Neural progenitor cell (in vitro differentiated cells): ENCODE results near the gene POLE3. TPM values are rescaled to one million over a fixed set of nuclear protein-coding genes. Genes with fewer than 3 reads are reported as not detected.

ENCODE experiments used
- DNase-seq: peaks from one replicate; pipeline ENCODE4 v3.0.0-alpha.2; 2016; ENCODE audit warnings: low spot score
- H2AFZ ChIP-seq: fragments of 200-600 bp; sonication (generic); replicated peaks from 2 replicates; pipeline ENCODE4 v1.6.1; 2016; ENCODE audit warnings: antibody characterized with exemption
- H3F3A ChIP-seq: fragments of 200-600 bp; sonication (generic); 2 replicates; pipeline ENCODE4 v1.6.1; 2016; ENCODE audit warnings: antibody characterized with exemption, low read depth
- H3K27ac ChIP-seq: fragments of 200-600 bp; sonication (generic); 2 replicates; pipeline ENCODE4 v1.5.1; 2016; ENCODE audit warnings: mild to moderate bottlenecking
- H3K27me3 ChIP-seq: fragments of 200-600 bp; sonication (generic); 2 replicates; pipeline ENCODE4 v1.6.1; 2016; ENCODE audit warnings: mild to moderate bottlenecking, moderate library complexity
- H3K36me3 ChIP-seq: fragments of 200-600 bp; sonication (generic); 2 replicates; pipeline ENCODE4 v1.5.1; 2016
- H3K4me1 ChIP-seq: fragments of 200-600 bp; sonication (generic); 2 replicates; pipeline ENCODE4 v1.6.1; 2016; ENCODE audit warnings: mixed run types
- H3K4me2 ChIP-seq: fragments of 200-600 bp; sonication (generic); 2 replicates; pipeline ENCODE4 v1.6.1; 2016
- H3K4me3 ChIP-seq: fragments of 200-600 bp; sonication (generic); 2 replicates; pipeline ENCODE4 v1.5.1; 2016
- H3K79me2 ChIP-seq: fragments of 200-600 bp; sonication (generic); 2 replicates; pipeline ENCODE4 v1.6.1; 2016; ENCODE audit warnings: low read depth
- H3K9ac ChIP-seq: fragments of 200-600 bp; sonication (generic); 2 replicates; pipeline ENCODE4 v1.6.1; 2016
- H3K9me3 ChIP-seq: fragments of 200-600 bp; sonication (generic); 2 replicates; pipeline ENCODE4 v1.5.1; 2016; ENCODE audit warnings: low read depth
- H4K20me1 ChIP-seq: fragments of 200-600 bp; sonication (generic); 2 replicates; pipeline ENCODE4 v1.6.1; 2016; ENCODE audit warnings: low read depth
- H3K27ac Mint-ChIP-seq: 3 replicates; pipeline ENCODE4 v1.8.0; 2021; ENCODE audit warnings: mixed read lengths
- H3K27me3 Mint-ChIP-seq: 2 replicates; pipeline ENCODE4 v1.8.0; 2022; ENCODE audit warnings: low read depth, mild to moderate bottlenecking, inconsistent platforms, moderate library complexity, mixed read lengths; ENCODE audit not compliant: insufficient read depth
- H3K36me3 Mint-ChIP-seq: 3 replicates; pipeline ENCODE4 v1.8.0; 2021; ENCODE audit warnings: mixed read lengths
- H3K4me1 Mint-ChIP-seq: 3 replicates; pipeline ENCODE4 v1.8.0; 2021; ENCODE audit warnings: mixed read lengths
- H3K4me3 Mint-ChIP-seq: 3 replicates; pipeline ENCODE4 v1.8.0; 2021; ENCODE audit warnings: mild to moderate bottlenecking, moderate library complexity, mixed read lengths
- H3K9me3 Mint-ChIP-seq: 3 replicates; pipeline ENCODE4 v1.8.0; 2020; ENCODE audit warnings: mixed read lengths
- CTCF ChIP-seq: fragments of 200-600 bp; sonication (generic); IDR thresholded peaks from 2 replicates; pipeline ENCODE4 v1.5.1; 2017; ENCODE audit warnings: antibody characterized with exemption, mild to moderate bottlenecking
- EZH2 ChIP-seq: fragments of 200-600 bp; sonication (generic); IDR thresholded peaks from 2 replicates; pipeline ENCODE4 v1.6.1; 2017; ENCODE audit warnings: antibody characterized with exemption, mild to moderate bottlenecking, moderate library complexity
- EZH2phosphoT487 ChIP-seq: fragments of 200-600 bp; sonication (generic); IDR thresholded peaks from 2 replicates; pipeline ENCODE4 v1.6.1; 2017; ENCODE audit warnings: antibody characterized with exemption
- total RNA-seq: library from RNA; depleted of rRNA; stranded (reverse); fragments of >200 nt; gene quantifications from 2 replicates; pipeline ENCODE4 v1.2.3, GENCODE V29; 2015; ENCODE audit warnings: low replicate concordance

The POLE3 gene
- total RNA-seq, 1 donor from 2014 or later, result 57.8 TPM

GRCh38 chr9:113390192-113390960, 20.1 kb downstream of the POLE3 start:
- Mint-ChIP-seq H3K36me3 (peaks cover 20% of the 10 kb centered on the region), H3K9me3 (no peaks in the 10 kb centered on the region), H3K4me1 (no peaks in the 10 kb centered on the region), H3K27me3 (peaks cover 8% of the 10 kb centered on the region), H3K4me3 (no peak overlapping the region), H3K27ac (no peak overlapping the region)
- Histone ChIP-seq H3F3A (no peaks in the 10 kb centered on the region), H3K9ac (no peak overlapping the region), H4K20me1 (no peaks in the 10 kb centered on the region), H3K4me3 (no peak overlapping the region), H3K27me3 (no peaks in the 10 kb centered on the region), H3K9me3 (no peaks in the 10 kb centered on the region), H3K36me3 (no peaks in the 10 kb centered on the region), H3K4me2 (no peak overlapping the region), H3K4me1 (no peaks in the 10 kb centered on the region), H3K27ac (no peak overlapping the region), H2AFZ (no peak overlapping the region), H3K79me2 (no peaks in the 10 kb centered on the region)
- no peak for DNase-seq
- no peak for TF ChIP-seq EZH2

GRCh38 chr9:113389451-113389850, 21.0 kb downstream of the POLE3 start:
- H3K9ac ChIP-seq, result no peak overlapping the region
- H3K27me3 ChIP-seq, result no peaks in the 10 kb centered on the region
- peaks cover 20% of the 10 kb centered on the region for H3K36me3 Mint-ChIP-seq
- H3K36me3 ChIP-seq, result no peaks in the 10 kb centered on the region
- no peaks in the 10 kb centered on the region for H3K9me3 Mint-ChIP-seq
- H3K4me3 Mint-ChIP-seq, result no peak overlapping the region
- no peaks in the 10 kb centered on the region for H3F3A ChIP-seq
- no peak overlapping the region for H3K27ac Mint-ChIP-seq
- no peaks in the 10 kb centered on the region for H4K20me1 ChIP-seq
- no peak overlapping the region for H2AFZ ChIP-seq
- TF ChIP-seq EZH2, result no peak
- TF ChIP-seq CTCF, result no peak
- TF ChIP-seq EZH2phosphoT487, result no peak
- H3K27ac ChIP-seq, result no peak overlapping the region
- H3K4me1 Mint-ChIP-seq, result no peaks in the 10 kb centered on the region
- no peaks in the 10 kb centered on the region for H3K4me1 ChIP-seq
- no peaks in the 10 kb centered on the region for H3K9me3 ChIP-seq
- H3K27me3 Mint-ChIP-seq, result peaks cover 8% of the 10 kb centered on the region
- no peaks in the 10 kb centered on the region for H3K79me2 ChIP-seq
- H3K4me2 ChIP-seq, result no peak overlapping the region
- no peak for DNase-seq
- no peak overlapping the region for H3K4me3 ChIP-seq

GRCh38 chr9:113388833-113389232, 21.6 kb downstream of the POLE3 start:
- TF ChIP-seq EZH2 (no peak), CTCF (no peak), EZH2phosphoT487 (no peak)
- no peaks in the 10 kb centered on the region for H3K4me1 Mint-ChIP-seq

GRCh38 chr9:113387560-113388230, 22.8 kb downstream of the POLE3 start:
- H3K4me3 Mint-ChIP-seq, result peak overlapping the region; percentile 8
- Histone ChIP-seq H4K20me1 (no peaks in the 10 kb centered on the region), H3K4me1 (no peaks in the 10 kb centered on the region), H3K27me3 (no peaks in the 10 kb centered on the region), H2AFZ (no peak overlapping the region), H3K4me2 (no peak overlapping the region), H3K4me3 (no peak overlapping the region), H3K36me3 (no peaks in the 10 kb centered on the region), H3K79me2 (no peaks in the 10 kb centered on the region), H3K27ac (no peak overlapping the region), H3K9me3 (no peaks in the 10 kb centered on the region), H3K9ac (no peak overlapping the region), H3F3A (no peaks in the 10 kb centered on the region)
- TF ChIP-seq EZH2phosphoT487 (no peak), CTCF (no peak), EZH2 (no peak)
- no peaks in the 10 kb centered on the region for H3K9me3 Mint-ChIP-seq
- no peaks in the 10 kb centered on the region for H3K4me1 Mint-ChIP-seq
- DNase-seq, result no peak
- H3K27ac Mint-ChIP-seq, result no peak overlapping the region
- H3K27me3 Mint-ChIP-seq, result peaks cover 10% of the 10 kb centered on the region
- H3K36me3 Mint-ChIP-seq, result peaks cover 18% of the 10 kb centered on the region

More at GRCh38 chr9:113388833-113389232, 21.6 kb downstream of the POLE3 start:
- H3K79me2 ChIP-seq, result no peaks in the 10 kb centered on the region
- H3K4me3 ChIP-seq, result no peak overlapping the region
- H3K36me3 Mint-ChIP-seq, result peaks cover 20% of the 10 kb centered on the region
- H3K4me1 ChIP-seq, result no peaks in the 10 kb centered on the region
- peaks cover 8% of the 10 kb centered on the region for H3K27me3 Mint-ChIP-seq
- H4K20me1 ChIP-seq, result no peaks in the 10 kb centered on the region
- H3K27ac ChIP-seq, result no peak overlapping the region
- DNase-seq, result no peak
- H2AFZ ChIP-seq, result no peak overlapping the region
- no peaks in the 10 kb centered on the region for H3F3A ChIP-seq
- no peaks in the 10 kb centered on the region for H3K9me3 Mint-ChIP-seq
- no peak overlapping the region for H3K9ac ChIP-seq
- H3K27me3 ChIP-seq, result no peaks in the 10 kb centered on the region
- H3K4me2 ChIP-seq, result no peak overlapping the region
- H3K27ac Mint-ChIP-seq, result no peak overlapping the region
- no peaks in the 10 kb centered on the region for H3K36me3 ChIP-seq
- H3K4me3 Mint-ChIP-seq, result no peak overlapping the region
- H3K9me3 ChIP-seq, result no peaks in the 10 kb centered on the region
